K562 (cell line): ENCODE data around the gene ADGRB2. TPM values are rescaled to one million over a fixed set of nuclear protein-coding genes. Genes with fewer than 3 reads are reported as not detected.

Experiments used
- CSDE1 ChIP-seq, 2 experiments: fragments of 450-650 bp; IDR thresholded peaks; 2 replicates each; pipeline ENCODE4 v1.6.1; 2016; ENCODE audit warnings: mild to moderate bottlenecking in 1 of 2
- CTBP1 ChIP-seq: fragments of 450-650 bp; IDR thresholded peaks from 2 replicates; pipeline ENCODE4 v1.6.1; 2016; ENCODE audit warnings: borderline replicate concordance
- CXXC5 ChIP-seq: fragments of 250-450 bp; sonication (Bioruptor Pico); IDR thresholded peaks from 2 replicates; pipeline ENCODE4 v1.8.0; 2022; ENCODE audit warnings: inconsistent platforms, mild to moderate bottlenecking, moderate library complexity
- ELF2 ChIP-seq: fragments of 250-450 bp; sonication (Bioruptor Pico); IDR thresholded peaks from 2 replicates; pipeline ENCODE4 v1.5.0; 2021; ENCODE audit warnings: mild to moderate bottlenecking
- ESRRA ChIP-seq: fragments of 450-650 bp; IDR thresholded peaks from 2 replicates; pipeline ENCODE4 v1.6.1; 2014; ENCODE audit warnings: low read depth, mild to moderate bottlenecking, moderate library complexity, borderline replicate concordance
- FOXP4 ChIP-seq: sonication (generic); formaldehyde crosslinking; IDR thresholded peaks from 2 replicates; pipeline ENCODE4 v1.8.0; 2022; ENCODE audit warnings: mild to moderate bottlenecking, missing genetic modification reagents, borderline replicate concordance
- GABPA ChIP-seq: fragments of 200-800 bp; sonication (Bioruptor generic); conservative IDR thresholded peaks from 2 replicates; pipeline ENCODE4 v1.6.1; 2016; ENCODE audit warnings: low read depth, missing genetic modification characterization, missing compliant biosample characterization
- GABPB1 ChIP-seq: sonication (generic); formaldehyde crosslinking; IDR thresholded peaks from 2 replicates; pipeline ENCODE4 v1.8.0; 2022; ENCODE audit warnings: mild to moderate bottlenecking, missing genetic modification reagents
- HCFC1 ChIP-seq: IDR thresholded peaks from 2 replicates; pipeline ENCODE4 v1.6.1; 2012; ENCODE audit warnings: low read depth, low read length, improper control_type of control experiment
- MCM7 ChIP-seq, 2 experiments: fragments of 450-650 bp; IDR thresholded peaks; 2 replicates each; pipeline ENCODE4 v1.6.1; 2016 to 2018
- PHTF2 ChIP-seq: fragments of 250-450 bp; sonication (Bioruptor Pico); IDR thresholded peaks from 2 replicates; pipeline ENCODE4 v1.5.0; 2021; ENCODE audit warnings: mild to moderate bottlenecking
- TRIM24 ChIP-seq, 2 experiments: fragments of 450-650 bp; IDR thresholded peaks; 2 replicates each; pipeline ENCODE4 v1.6.1; 2016
- ZC3H11A ChIP-seq: IDR thresholded peaks from 2 replicates; pipeline ENCODE4 v1.6.1; 2012; ENCODE audit warnings: low read depth, low read length, improper control_type of control experiment
- ZNF133 ChIP-seq: fragments of 250-450 bp; sonication (Bioruptor Pico); IDR thresholded peaks from 2 replicates; pipeline ENCODE4 v1.4.0; 2020; ENCODE audit warnings: mild to moderate bottlenecking
- polyA plus RNA-seq, 8 experiments: library from polyadenylated mRNA; depleted of rRNA in 4 of 8; stranded (reverse) in 5 of 8; unstranded in 3 of 8; fragments of >200 nt; fragmentation: Nextera tagmentation in 2 of 8; fragmentation: Illumina TruSeq in 1 of 8; extraction: Ambion mirVana in 2 of 8; extraction: Trizol in 1 of 8; gene quantifications; 2 replicates each; pipeline versions ENCODE4 v1.2.1 to v1.2.3, GENCODE V29; 2011 to 2014; ENCODE audit warnings: inconsistent platforms in 1 of 8, missing spikeins in 1 of 8
- total RNA-seq, 7 experiments: library from RNA; depleted of rRNA in 6 of 7; stranded (reverse); fragments of >200 nt in 6 of 7; fragmentation: Illumina TruSeq in 2 of 7; extraction: Trizol in 2 of 7; gene quantifications; 2 replicates each; pipeline versions ENCODE4 v1.2.1 to v1.2.3, GENCODE V29; 2011 to 2021; ENCODE audit warnings: low replicate concordance in 1 of 7
- TF ChIP-seq, protein P1 (sequence below), 3 experiments: fragments of 200-800 bp in 1 of 3; sonication (Bioruptor generic) in 1 of 3; sonication (generic) in 1 of 3; formaldehyde crosslinking in 1 of 3; IDR thresholded peaks; 2 replicates each; pipeline versions ENCODE4 v1.6.1 to v1.8.0; 2016 to 2022; ENCODE audit warnings: mild to moderate bottlenecking in 2 of 3, missing compliant biosample characterization in 2 of 3, missing genetic modification characterization in 2 of 3, missing genetic modification reagents in 1 of 3
- TF ChIP-seq, protein P2 (sequence below), 2 experiments: fragments of 450-650 bp in 1 of 2; sonication (generic) in 1 of 2; formaldehyde crosslinking in 1 of 2; IDR thresholded peaks; 2 replicates each; pipeline versions ENCODE4 v1.7.1 to v1.9.0; 2016 to 2022; ENCODE audit warnings: inconsistent platforms in 1 of 2, mild to moderate bottlenecking in 1 of 2, missing genetic modification reagents in 1 of 2

ADGRB2 gene
- total and polyA plus RNA-seq, 9 of the 15 experiments (the other 6 are each of a cell fraction or from before 2014, with no cell fraction given) = 0.04 to 0.23 (median 0.20) TPM; not detected in 2

GRCh38 chr1:31788138-31788824 is 24.1 kb upstream of the ADGRB2 start (continued):
- TF ChIP-seq, protein P1, sequence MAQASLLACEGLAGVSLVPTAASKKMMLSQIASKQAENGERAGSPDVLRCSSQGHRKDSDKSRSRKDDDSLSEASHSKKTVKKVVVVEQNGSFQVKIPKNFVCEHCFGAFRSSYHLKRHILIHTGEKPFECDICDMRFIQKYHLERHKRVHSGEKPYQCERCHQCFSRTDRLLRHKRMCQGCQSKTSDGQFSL (CRISPR knock-in tag; IDR thresholded peaks at IDR 0.05) = peak; percentile 87
- TF ChIP-seq, protein P1 (tag; IDR thresholded peaks at IDR 0.05) = no peak; a peak in 1 of 4 replicates
- TF ChIP-seq ELF2 (CRISPR knock-in tag) (peak; percentile 90), CTBP1 (peak; percentile 81; the same call in 1 of the 2 replicates), CSDE1 (IDR thresholded peaks at IDR 0.05) (peak in 1 of 2 experiments; percentile 99; a peak in 2 of 4 replicates), GABPB1 (peak; percentile 75), ZC3H11A (no peak), ZNF133 (no peak), GABPA (tag) (peak; percentile 90), FOXP4 (CRISPR knock-in tag) (no peak), ESRRA (peak; percentile 21; the same call in 1 of the 2 replicates), TRIM24 (IDR thresholded peaks at IDR 0.05) (peak in 1 of 2 experiments; percentile 59; a peak in 1 of 4 replicates), HCFC1 (peak; percentile 45; the same call in 1 of the 2 replicates), PHTF2 (CRISPR knock-in tag) (no peak), MCM7 (IDR thresholded peaks at IDR 0.05) (no peak), CXXC5 (CRISPR knock-in tag) (peak; percentile 73)
- TF ChIP-seq, protein P2, sequence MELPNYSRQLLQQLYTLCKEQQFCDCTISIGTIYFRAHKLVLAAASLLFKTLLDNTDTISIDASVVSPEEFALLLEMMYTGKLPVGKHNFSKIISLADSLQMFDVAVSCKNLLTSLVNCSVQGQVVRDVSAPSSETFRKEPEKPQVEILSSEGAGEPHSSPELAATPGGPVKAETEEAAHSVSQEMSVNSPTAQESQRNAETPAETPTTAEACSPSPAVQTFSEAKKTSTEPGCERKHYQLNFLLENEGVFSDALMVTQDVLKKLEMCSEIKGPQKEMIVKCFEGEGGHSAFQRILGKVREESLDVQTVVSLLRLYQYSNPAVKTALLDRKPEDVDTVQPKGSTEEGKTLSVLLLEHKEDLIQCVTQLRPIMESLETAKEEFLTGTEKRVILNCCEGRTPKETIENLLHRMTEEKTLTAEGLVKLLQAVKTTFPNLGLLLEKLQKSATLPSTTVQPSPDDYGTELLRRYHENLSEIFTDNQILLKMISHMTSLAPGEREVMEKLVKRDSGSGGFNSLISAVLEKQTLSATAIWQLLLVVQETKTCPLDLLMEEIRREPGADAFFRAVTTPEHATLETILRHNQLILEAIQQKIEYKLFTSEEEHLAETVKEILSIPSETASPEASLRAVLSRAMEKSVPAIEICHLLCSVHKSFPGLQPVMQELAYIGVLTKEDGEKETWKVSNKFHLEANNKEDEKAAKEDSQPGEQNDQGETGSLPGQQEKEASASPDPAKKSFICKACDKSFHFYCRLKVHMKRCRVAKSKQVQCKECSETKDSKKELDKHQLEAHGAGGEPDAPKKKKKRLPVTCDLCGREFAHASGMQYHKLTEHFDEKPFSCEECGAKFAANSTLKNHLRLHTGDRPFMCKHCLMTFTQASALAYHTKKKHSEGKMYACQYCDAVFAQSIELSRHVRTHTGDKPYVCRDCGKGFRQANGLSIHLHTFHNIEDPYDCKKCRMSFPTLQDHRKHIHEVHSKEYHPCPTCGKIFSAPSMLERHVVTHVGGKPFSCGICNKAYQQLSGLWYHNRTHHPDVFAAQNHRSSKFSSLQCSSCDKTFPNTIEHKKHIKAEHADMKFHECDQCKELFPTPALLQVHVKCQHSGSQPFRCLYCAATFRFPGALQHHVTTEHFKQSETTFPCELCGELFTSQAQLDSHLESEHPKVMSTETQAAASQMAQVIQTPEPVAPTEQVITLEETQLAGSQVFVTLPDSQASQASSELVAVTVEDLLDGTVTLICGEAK (IDR thresholded peaks at IDR 0.05) = peak; percentile 87
- TF ChIP-seq, protein P2 (CRISPR knock-in tag; IDR thresholded peaks at IDR 0.05) = no peak
